DOHH2 (cell line): ENCODE measurements around the gene IFI27.

ENCODE experiments used
- H3F3A ChIP-seq: fragments of 200-600 bp; sonication (generic), shearing (Covaris generic); 2 replicates; pipeline ENCODE4 v1.6.0; 2016; ENCODE audit warnings: antibody characterized with exemption, mild to moderate bottlenecking; ENCODE audit not compliant: control insufficient read depth, insufficient read depth
- H3K27ac ChIP-seq: fragments of 200-600 bp; sonication (generic); 2 replicates; pipeline ENCODE4 v1.5.1; 2014; ENCODE audit warnings: low read depth, mild to moderate bottlenecking, low read length, moderate library complexity
- H3K27me3 ChIP-seq: fragments of 200-600 bp; sonication (generic); 2 replicates; pipeline ENCODE4 v1.6.1; 2014; ENCODE audit warnings: mild to moderate bottlenecking, low read length, mixed read lengths; ENCODE audit not compliant: control insufficient read depth
- H3K36me3 ChIP-seq: fragments of 200-600 bp; sonication (generic); 2 replicates; pipeline ENCODE4 v1.6.1; 2014; ENCODE audit warnings: mild to moderate bottlenecking, low read length, moderate library complexity, mixed read lengths; ENCODE audit not compliant: control insufficient read depth
- H3K4me1 ChIP-seq: fragments of 200-600 bp; sonication (generic); 2 replicates; pipeline ENCODE4 v1.6.1; 2014; ENCODE audit warnings: mild to moderate bottlenecking, low read length, mixed read lengths; ENCODE audit not compliant: control insufficient read depth
- H3K4me2 ChIP-seq: fragments of 200-600 bp; sonication (generic); 2 replicates; pipeline ENCODE4 v1.6.0; 2014; ENCODE audit warnings: mild to moderate bottlenecking, low read length, moderate library complexity
- H3K4me3 ChIP-seq: fragments of 200-600 bp; sonication (generic); 2 replicates; pipeline ENCODE4 v1.5.1; 2014; ENCODE audit warnings: mild to moderate bottlenecking, low read length, mixed read lengths
- H3K79me2 ChIP-seq: fragments of 200-600 bp; sonication (generic); 2 replicates; pipeline ENCODE4 v1.6.1; 2014; ENCODE audit warnings: mild to moderate bottlenecking, low read length, mixed read lengths; ENCODE audit not compliant: control insufficient read depth
- H3K9me2 ChIP-seq: fragments of 200-600 bp; sonication (generic); replicated peaks from 2 replicates; pipeline ENCODE4 v1.6.1; 2014; ENCODE audit warnings: mild to moderate bottlenecking, low read length, mixed read lengths; ENCODE audit not compliant: control insufficient read depth
- H3K9me3 ChIP-seq: fragments of 200-600 bp; sonication (generic); 2 replicates; pipeline ENCODE4 v1.6.1; 2014; ENCODE audit warnings: antibody characterized with exemption, low read length, mixed read lengths; ENCODE audit not compliant: control insufficient read depth, insufficient read depth
- H4K20me1 ChIP-seq: fragments of 200-600 bp; sonication (generic); 2 replicates; pipeline ENCODE4 v1.6.0; 2014; ENCODE audit warnings: low read depth, mild to moderate bottlenecking, antibody characterized with exemption, low read length, moderate library complexity; ENCODE audit not compliant: control insufficient read depth, insufficient read depth
- CTCF ChIP-seq: fragments of 200-600 bp; sonication (generic); IDR thresholded peaks from one replicate; pipeline ENCODE4 v1.5.1; 2014; ENCODE audit warnings: antibody characterized with exemption, mild to moderate bottlenecking, low read depth, low read length; ENCODE audit not compliant: poor library complexity, severe bottlenecking
- EZH2phosphoT487 ChIP-seq: fragments of 200-600 bp; sonication (generic); IDR thresholded peaks from 2 replicates; pipeline ENCODE4 v1.6.1; 2017; ENCODE audit warnings: borderline replicate concordance, mild to moderate bottlenecking, antibody characterized with exemption, low read length, moderate library complexity, mixed read lengths

IFI27 gene

DNA sequence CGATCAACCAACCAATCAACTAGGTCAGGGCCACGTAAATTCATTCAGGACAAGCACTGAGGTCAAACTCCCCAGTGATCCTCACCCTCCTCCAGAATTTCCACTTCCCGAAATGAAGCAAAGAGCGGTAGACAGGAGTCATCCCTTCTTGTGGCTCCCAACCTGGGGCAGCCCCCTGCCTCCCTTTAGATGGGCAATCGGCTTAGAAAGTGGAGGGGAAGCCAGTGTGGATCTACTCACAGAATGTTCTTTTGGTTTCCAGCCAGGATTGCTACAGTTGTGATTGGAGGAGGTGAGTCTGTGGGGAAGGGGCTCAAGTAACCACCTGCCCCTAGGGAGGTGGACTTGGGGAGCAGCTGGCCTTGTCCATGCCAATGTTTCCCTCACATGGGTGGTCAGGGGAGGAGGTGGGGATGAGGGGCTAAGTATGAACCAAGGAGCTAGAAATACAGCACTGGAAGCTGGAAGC is 4.1 kb downstream of the IFI27 start:
- Histone ChIP-seq H3K79me2 (no peaks in the 10 kb centered on the region), H3K4me3 (no peak overlapping the region), H3K4me2 (no peak overlapping the region), H3K9me3 (no peaks in the 10 kb centered on the region), H3K36me3 (no peaks in the 10 kb centered on the region), H3F3A (no peaks in the 10 kb centered on the region), H4K20me1 (no peaks in the 10 kb centered on the region), H3K27me3 (peaks cover 12% of the 10 kb centered on the region), H3K27ac (no peak overlapping the region), H3K9me2 (no peaks in the 10 kb centered on the region), H3K4me1 (no peaks in the 10 kb centered on the region)
- TF ChIP-seq CTCF (no peak), EZH2phosphoT487 (no peak)

DNA sequence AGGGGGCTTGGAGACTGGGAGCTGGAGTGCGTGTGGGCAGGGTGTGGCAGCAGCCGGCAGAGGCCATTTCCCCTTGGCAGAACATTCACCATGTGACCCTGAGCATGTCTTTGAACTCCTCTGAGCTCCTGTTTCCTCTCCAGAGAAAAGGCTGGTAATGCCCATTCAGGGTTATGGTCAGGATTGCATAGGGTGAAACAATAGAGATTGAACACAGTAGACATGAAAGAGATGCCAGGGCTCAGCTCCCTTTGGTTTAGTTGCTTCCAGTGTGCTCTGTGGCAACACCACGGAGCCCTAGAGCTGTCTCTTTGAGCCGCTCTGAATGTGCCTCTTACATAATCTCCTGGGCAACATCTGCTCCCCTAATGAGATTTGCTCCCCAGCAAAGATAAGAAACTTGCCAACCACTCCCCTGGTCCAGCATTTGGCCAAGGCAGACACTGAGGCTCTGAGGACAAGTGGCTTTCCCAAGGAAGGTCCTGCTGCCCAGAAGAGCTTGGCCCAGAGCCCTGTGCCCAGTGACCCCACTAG is 4.6 kb downstream of the IFI27 start:
- no peaks in the 10 kb centered on the region for H4K20me1 ChIP-seq
- H3K27ac ChIP-seq, result no peak overlapping the region
- H3K9me2 ChIP-seq, result no peaks in the 10 kb centered on the region
- H3K4me1 ChIP-seq, result no peaks in the 10 kb centered on the region
- no peak overlapping the region for H3K4me3 ChIP-seq
- H3K4me2 ChIP-seq, result no peak overlapping the region
- peaks cover 12% of the 10 kb centered on the region for H3K27me3 ChIP-seq
- H3K79me2 ChIP-seq, result no peaks in the 10 kb centered on the region
- H3K9me3 ChIP-seq, result peaks cover 4% of the 10 kb centered on the region; the same call in 1 of the 2 replicates
- no peaks in the 10 kb centered on the region for H3F3A ChIP-seq
- TF ChIP-seq CTCF (no peak), EZH2phosphoT487 (no peak)
- H3K36me3 ChIP-seq, result no peaks in the 10 kb centered on the region

DNA sequence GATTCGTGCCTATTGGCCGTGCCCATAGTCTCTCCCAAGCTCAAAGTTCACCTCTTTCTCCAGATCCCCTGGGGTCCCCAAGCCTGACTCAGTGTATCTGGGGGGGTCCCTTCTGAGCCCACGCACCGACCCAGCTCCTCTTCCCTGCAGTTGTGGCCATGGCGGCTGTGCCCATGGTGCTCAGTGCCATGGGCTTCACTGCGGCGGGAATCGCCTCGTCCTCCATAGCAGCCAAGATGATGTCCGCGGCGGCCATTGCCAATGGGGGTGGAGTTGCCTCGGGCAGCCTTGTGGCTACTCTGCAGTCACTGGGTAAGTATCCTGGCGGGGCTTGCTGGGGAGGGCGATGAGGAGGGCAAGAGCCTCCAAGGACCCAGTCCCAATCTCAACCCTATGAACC is 5.1 kb downstream of the IFI27 start:
- H4K20me1 ChIP-seq, result no peaks in the 10 kb centered on the region
- H3K9me3 ChIP-seq, result peaks cover 5% of the 10 kb centered on the region
- peaks cover 15% of the 10 kb centered on the region for H3K27me3 ChIP-seq
- no peak overlapping the region for H3K4me3 ChIP-seq
- H3K9me2 ChIP-seq, result no peaks in the 10 kb centered on the region
- no peaks in the 10 kb centered on the region for H3F3A ChIP-seq
- no peak overlapping the region for H3K4me2 ChIP-seq
- H3K4me1 ChIP-seq, result no peaks in the 10 kb centered on the region
- TF ChIP-seq EZH2phosphoT487, result no peak
- no peak for TF ChIP-seq CTCF
- no peaks in the 10 kb centered on the region for H3K79me2 ChIP-seq
- H3K27ac ChIP-seq, result no peak overlapping the region
- no peaks in the 10 kb centered on the region for H3K36me3 ChIP-seq
